ENCODE data around the gene SCAMP4. TPM values are rescaled to one million over a fixed set of nuclear protein-coding genes. Genes with fewer than 3 reads are reported as not detected.

Gene SCAMP4
- total RNA-seq, 1 experiment from 2014 or later = 69.0 TPM

DNA sequence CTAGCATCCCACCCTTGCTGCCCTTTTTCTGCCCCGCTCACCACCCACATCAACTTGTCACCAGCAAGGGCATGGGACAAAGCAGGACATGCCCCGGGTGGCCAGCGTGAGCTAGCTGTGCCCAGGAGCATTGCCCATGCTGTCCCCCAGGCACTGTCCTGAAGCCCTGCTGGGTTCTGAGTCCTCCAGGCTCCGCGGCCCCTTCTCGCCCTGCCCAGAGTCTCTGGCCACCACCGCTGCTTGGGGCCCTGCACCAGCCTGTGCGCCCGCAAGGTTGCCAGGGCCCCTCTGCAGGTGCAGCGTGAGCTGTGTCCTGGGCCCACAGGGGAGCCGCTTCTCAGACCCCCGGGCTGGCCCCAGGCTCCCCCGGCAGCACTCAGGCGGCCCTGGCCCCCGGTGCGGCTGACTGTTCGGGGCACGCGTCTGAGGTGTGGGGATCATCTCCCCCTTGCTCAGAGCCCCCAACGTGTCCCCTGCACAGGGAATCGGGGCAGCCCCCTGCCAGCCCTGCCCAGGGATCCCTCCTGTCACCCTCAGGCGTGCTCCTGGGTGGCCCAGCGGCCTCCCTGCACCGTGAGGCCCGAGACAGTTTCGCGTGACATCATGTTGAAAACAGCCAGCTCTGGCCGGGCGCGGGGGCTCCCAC, 39.8 kb downstream of the SCAMP4 start:
- H4K20me1 ChIP-seq (ENCODE audit: control insufficient read depth, insufficient read depth, insufficient read length) = no peaks in the 10 kb centered on the region
- TF ChIP-seq CTCF (conservative IDR thresholded peaks at IDR 0.05) = no peak
- DNase-seq = no peak

More for the DNA sequence above, 39.8 kb downstream of the SCAMP4 start:
- H4K8ac ChIP-seq (replicated peaks; ENCODE audit: insufficient read length, low read depth, low read length) = no peak overlapping the region
- no peaks in the 10 kb centered on the region for H3K9me3 ChIP-seq (ENCODE audit: control insufficient read depth, low read depth, low read length)
- H2BK20ac ChIP-seq (ENCODE audit: low read depth, low read length, poor library complexity, severe bottlenecking) = no peak overlapping the region
- no peak overlapping the region for H3K14ac ChIP-seq (ENCODE audit: insufficient read depth, low read length)
- H4K91ac ChIP-seq (ENCODE audit: insufficient read length, low read depth, low read length) = no peak overlapping the region
- H3K79me1 ChIP-seq (ENCODE audit: insufficient read depth, low read depth, low read length, poor library complexity, severe bottlenecking) = peaks cover 9% of the 10 kb centered on the region
- no peak overlapping the region for H3K27ac ChIP-seq (ENCODE audit: insufficient read length, low read depth, low read length)
- H3K27ac Mint-ChIP-seq = no peak overlapping the region; a peak in 1 of 7 replicates
- no peak overlapping the region for H3K23ac ChIP-seq (ENCODE audit: insufficient read length, low read depth, low read length)
- no peaks in the 10 kb centered on the region for H3K9me3 Mint-ChIP-seq
- H3K18ac ChIP-seq (ENCODE audit: insufficient read length, low read depth, low read length) = no peak overlapping the region
- no peak overlapping the region for H2AFZ ChIP-seq (ENCODE audit: low read length)
- H2BK120ac ChIP-seq (ENCODE audit: low read depth, low read length, poor library complexity, severe bottlenecking) = no peak overlapping the region
- no peak overlapping the region for H3K56ac ChIP-seq (ENCODE audit: insufficient read length, low read depth, low read length)
- peaks cover 18 to 22% of the 10 kb centered on the region in 2 experiments for H3K4me1 Mint-ChIP-seq
- H3K23me2 ChIP-seq (ENCODE audit: insufficient read length, low read depth, low read length, poor library complexity, severe bottlenecking) = peaks cover 11% of the 10 kb centered on the region
- H4K5ac ChIP-seq (ENCODE audit: insufficient read length, low read depth, low read length) = no peak overlapping the region
- no peak overlapping the region for H2BK15ac ChIP-seq (ENCODE audit: low read depth, low read length)
- no CpG with 5 or more reads among the region's 30 CpGs for WGBS (ENCODE audit: extremely low coverage, insufficient read length, low lambda C conversion rate)
- no peak overlapping the region for H3K4ac ChIP-seq (ENCODE audit: low read depth, low read length)
- no peaks in the 10 kb centered on the region; the same call in 1 of the 2 replicates for H3K4me1 ChIP-seq (ENCODE audit: insufficient read depth, low read length)
- H3K9ac ChIP-seq (ENCODE audit: extremely low read depth, insufficient read length, low read length) = no peak overlapping the region
- no peaks in the 10 kb centered on the region for H3K27me3 ChIP-seq (ENCODE audit: insufficient read depth, low read length)
- no peak overlapping the region for H3K4me2 ChIP-seq (ENCODE audit: insufficient read depth, insufficient read length, low read length)
- H2BK12ac ChIP-seq (ENCODE audit: insufficient read length, low read depth, low read length) = no peak overlapping the region
- H3K79me2 ChIP-seq (ENCODE audit: insufficient read depth, low read length) = peaks cover 54% of the 10 kb centered on the region
- no peak overlapping the region for H2AK5ac ChIP-seq (ENCODE audit: insufficient read length, low read length)
- H3K36me3 Mint-ChIP-seq (ENCODE audit: insufficient read depth in 1 of 3, low read depth in 3 of 3) = peaks cover 7 to 9% (median 8%) of the 10 kb centered on the region in 3 experiments; a peak in 6 of 7 replicates
- no peak overlapping the region for H3K4me3 Mint-ChIP-seq
- no peak overlapping the region for H3T11ph ChIP-seq (ENCODE audit: low read length)
- no peak overlapping the region for H2BK5ac ChIP-seq (ENCODE audit: insufficient read length, low read length)
- H3K27me3 Mint-ChIP-seq (ENCODE audit: low read depth) = no peaks in the 10 kb centered on the region

Measured in H9 (cell line).